GM12873 (cell line): ENCODE results near the gene CCDC88A.

ENCODE experiments used
- CTCF ChIP-seq: IDR thresholded peaks from 2 replicates; pipeline ENCODE4 v1.5.1; 2012; ENCODE audit warnings: low read depth, mild to moderate bottlenecking, moderate library complexity, low read length, control low read depth; ENCODE audit not compliant: insufficient read depth; ENCODE audit errors: missing control alignments

CCDC88A gene

GRCh38 chr2:55239656-55240222, 179.9 kb downstream of the CCDC88A start:
- no peak for TF ChIP-seq CTCF
